IPS-18a (cell line): ENCODE results near the gene P3R3URF.
"Not testable (repeated sequence)": the region's sequence is repeated elsewhere in the genome, so short reads cannot be mapped to it uniquely, and the experiment has no call there.

Experiments
- H3K27ac ChIP-seq: one replicate; pipeline ENCODE4 v1.5.1; 2013; ENCODE audit warnings: low read length
- H3K27me3 ChIP-seq: one replicate; pipeline ENCODE4 v1.6.1; 2013; ENCODE audit warnings: mild to moderate bottlenecking, low read length; ENCODE audit not compliant: control insufficient read depth, insufficient read depth
- H3K36me3 ChIP-seq: one replicate; pipeline ENCODE4 v1.6.1; 2013; ENCODE audit warnings: low read depth, low read length; ENCODE audit not compliant: control insufficient read depth
- H3K4me1 ChIP-seq: one replicate; pipeline ENCODE4 v1.6.1; 2013; ENCODE audit warnings: low read depth, low read length; ENCODE audit not compliant: control insufficient read depth
- H3K4me3 ChIP-seq: one replicate; pipeline ENCODE4 v1.5.1; 2013; ENCODE audit warnings: low read length
- H3K9ac ChIP-seq: one replicate; pipeline ENCODE4 v1.6.1; 2013; ENCODE audit warnings: mild to moderate bottlenecking, low read length, moderate library complexity
- H3K9me3 ChIP-seq: one replicate; pipeline ENCODE4 v1.6.1; 2013; ENCODE audit warnings: low read depth, low read length; ENCODE audit not compliant: control insufficient read depth

Gene P3R3URF

GRCh38 chr1:46176211-46176865 is at the start of gene P3R3URF:
P3R3URF (minus strand) TSS chr1:46176488; CDS start chr1:46176471, 17 bp downstream.
- Histone ChIP-seq H3K4me3 (no peak within 1 kb of the TSS), H3K27ac (no peak within 1 kb of the TSS), H3K27me3 (peaks cover 2% of the 10 kb centered on the region), H3K4me1 (peaks cover 21% of the 10 kb centered on the region), H3K9ac (no peak within 1 kb of the TSS), H3K36me3 (no peaks in the 10 kb centered on the region), H3K9me3 (no peaks in the 10 kb centered on the region)

- Histone ChIP-seq H3K36me3 (no peaks in the 10 kb centered on the region), H3K4me1 (peaks cover 17% of the 10 kb centered on the region), H3K9ac (no peak overlapping the region), H3K4me3 (no peak overlapping the region), H3K27ac (no peak overlapping the region), H3K9me3 (no peaks in the 10 kb centered on the region), H3K27me3 (no peaks in the 10 kb centered on the region)
Observed at GRCh38 chr1:46224966-46225365, 48.7 kb upstream of the P3R3URF start.

DNA sequence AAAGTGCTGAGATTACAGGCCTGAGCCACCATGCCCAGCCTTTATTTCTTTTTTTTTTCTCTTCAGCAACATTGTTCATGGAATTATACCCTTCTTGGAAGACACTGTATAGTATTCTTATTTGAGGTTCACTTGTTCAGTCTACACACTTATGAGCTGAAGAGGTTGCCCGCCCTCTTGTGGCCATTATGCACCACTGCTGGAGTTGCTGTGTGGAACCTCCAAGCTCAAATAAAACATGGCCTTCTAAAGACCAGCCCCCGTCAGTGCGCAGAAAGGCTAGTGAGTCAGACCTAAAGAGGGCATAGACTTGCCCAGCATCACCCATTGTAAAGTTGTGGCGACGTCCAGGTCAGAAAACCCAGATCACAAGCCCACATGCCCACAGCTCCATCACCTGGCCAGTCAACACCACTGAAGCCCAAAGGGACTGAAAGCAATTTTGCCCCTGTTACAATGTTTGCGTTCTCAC is 47.2 kb upstream of the P3R3URF start:
- no peaks in the 10 kb centered on the region for H3K9me3 ChIP-seq
- H3K27ac ChIP-seq, result no peak overlapping the region
- H3K27me3 ChIP-seq, result no peaks in the 10 kb centered on the region
- H3K4me3 ChIP-seq, result no peak overlapping the region
- H3K9ac ChIP-seq, result no peak overlapping the region
- peaks cover 17% of the 10 kb centered on the region for H3K4me1 ChIP-seq
- H3K36me3 ChIP-seq, result no peaks in the 10 kb centered on the region

DNA sequence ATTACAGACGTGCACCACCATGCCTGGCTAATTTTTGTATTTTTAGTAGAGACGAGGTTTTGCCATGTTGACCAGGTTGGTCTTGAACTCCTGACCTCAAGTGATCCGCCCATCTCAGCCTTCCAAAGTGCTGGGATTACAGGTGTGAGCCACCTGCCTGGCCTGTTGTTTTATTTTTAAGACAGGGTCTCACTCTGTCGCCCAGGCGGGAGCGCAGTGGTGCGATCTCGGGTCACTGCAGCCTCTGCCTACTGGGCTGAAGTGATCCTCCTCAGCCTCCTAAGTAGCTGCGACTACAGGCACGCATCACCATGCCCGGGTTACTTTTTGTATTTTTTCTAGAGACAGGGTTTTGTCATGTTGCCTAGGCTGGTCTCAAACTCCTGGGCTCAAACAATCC is 46.8 kb upstream of the P3R3URF start:
- peaks cover 17% of the 10 kb centered on the region for H3K4me1 ChIP-seq
- not testable (repeated sequence) for H3K27ac ChIP-seq, H3K9ac ChIP-seq, H3K4me3 ChIP-seq, H3K36me3 ChIP-seq, H3K27me3 ChIP-seq, H3K9me3 ChIP-seq

DNA sequence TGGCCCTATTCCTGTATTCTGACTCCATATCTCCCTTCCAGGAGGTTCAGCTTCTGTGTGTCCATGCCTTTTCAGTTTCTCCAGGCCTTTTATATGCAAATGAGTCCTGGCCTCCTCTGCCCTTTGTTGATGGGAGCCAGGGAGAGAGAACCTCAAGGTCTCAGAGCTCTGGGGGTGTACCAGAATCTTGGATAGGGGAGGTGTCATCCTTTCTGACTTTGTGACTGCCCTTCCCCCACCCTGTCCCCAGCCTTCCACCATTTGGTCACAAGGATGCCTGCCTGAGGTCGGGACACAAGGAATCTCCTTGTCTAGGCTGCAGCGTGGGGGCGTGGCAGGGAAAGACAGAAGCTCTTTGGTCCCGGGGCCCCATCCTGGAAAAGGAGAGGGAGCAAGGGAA is 45.5 kb upstream of the P3R3URF start:
- no peak overlapping the region for H3K9ac ChIP-seq

GRCh38 chr1:46220808-46221207 is 44.5 kb upstream of the P3R3URF start:
- Histone ChIP-seq H3K4me1 (peaks cover 17% of the 10 kb centered on the region), H3K27me3 (no peaks in the 10 kb centered on the region), H3K36me3 (no peaks in the 10 kb centered on the region), H3K27ac (no peak overlapping the region), H3K9ac (no peak overlapping the region), H3K9me3 (no peaks in the 10 kb centered on the region), H3K4me3 (no peak overlapping the region)

More for the DNA sequence above, 45.5 kb upstream of the P3R3URF start:
- H3K27ac ChIP-seq, result no peak overlapping the region
- H3K36me3 ChIP-seq, result no peaks in the 10 kb centered on the region
- peaks cover 17% of the 10 kb centered on the region for H3K4me1 ChIP-seq
- no peaks in the 10 kb centered on the region for H3K9me3 ChIP-seq
- H3K4me3 ChIP-seq, result no peak overlapping the region
- no peaks in the 10 kb centered on the region for H3K27me3 ChIP-seq

GRCh38 chr1:46219551-46220520 is 43.5 kb upstream of the P3R3URF start:
- Histone ChIP-seq H3K36me3 (no peaks in the 10 kb centered on the region), H3K9ac (no peak overlapping the region), H3K9me3 (no peaks in the 10 kb centered on the region), H3K27me3 (no peaks in the 10 kb centered on the region), H3K4me1 (peaks cover 17% of the 10 kb centered on the region), H3K27ac (no peak overlapping the region), H3K4me3 (no peak overlapping the region)

DNA sequence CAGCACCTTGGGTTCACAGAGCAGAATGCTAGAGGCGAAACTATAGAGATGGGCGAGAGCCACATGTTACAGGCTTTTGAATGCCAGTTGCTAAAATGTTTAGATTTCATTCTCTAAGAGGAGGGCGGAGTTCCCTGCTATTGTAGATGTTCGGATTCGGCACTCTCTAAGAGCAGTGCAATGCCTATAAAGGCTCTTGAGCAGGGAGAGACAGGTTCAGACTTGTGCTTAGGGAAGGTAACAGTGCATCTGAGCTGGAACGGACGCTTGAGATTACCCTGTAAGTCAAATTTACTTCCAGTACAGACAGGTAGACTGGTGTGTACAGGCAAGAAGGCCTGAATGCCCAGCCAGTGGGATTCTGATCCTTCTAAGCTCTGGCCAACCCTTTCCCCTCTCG is 42.2 kb upstream of the P3R3URF start:
- Histone ChIP-seq H3K9me3 (no peaks in the 10 kb centered on the region), H3K9ac (no peak overlapping the region), H3K4me1 (peaks cover 12% of the 10 kb centered on the region), H3K4me3 (no peak overlapping the region), H3K27ac (no peak overlapping the region), H3K36me3 (no peaks in the 10 kb centered on the region), H3K27me3 (no peaks in the 10 kb centered on the region)

DNA sequence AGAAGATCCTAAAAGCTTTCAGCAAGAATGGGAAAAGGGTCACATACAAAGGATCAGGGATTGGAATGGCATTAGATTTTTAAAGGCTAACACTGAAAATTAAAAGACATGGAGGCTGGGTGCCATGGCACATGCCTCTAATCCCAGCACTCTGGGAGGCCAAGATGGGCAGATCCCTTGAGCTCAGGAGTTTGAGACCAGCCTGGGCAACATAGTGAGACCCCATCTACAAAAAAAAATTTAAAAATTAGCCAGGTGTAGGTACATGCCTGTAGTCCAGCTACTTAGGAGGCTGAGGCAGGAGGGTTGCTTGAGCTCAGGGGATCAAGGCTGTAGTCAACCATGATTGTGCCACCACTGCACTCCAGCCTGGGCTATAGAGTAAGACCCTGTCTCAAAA is 39.2 kb upstream of the P3R3URF start:
- H3K9me3 ChIP-seq, result no peaks in the 10 kb centered on the region

GRCh38 chr1:46211051-46211450 is 34.8 kb upstream of the P3R3URF start:
- H3K9ac ChIP-seq, result no peak overlapping the region
- H3K9me3 ChIP-seq, result no peaks in the 10 kb centered on the region
- no peak overlapping the region for H3K4me3 ChIP-seq
- H3K27me3 ChIP-seq, result no peaks in the 10 kb centered on the region
- H3K36me3 ChIP-seq, result no peaks in the 10 kb centered on the region
- no peak overlapping the region for H3K27ac ChIP-seq
- no peaks in the 10 kb centered on the region for H3K4me1 ChIP-seq

More for the DNA sequence above, 39.2 kb upstream of the P3R3URF start:
- Histone ChIP-seq H3K36me3 (no peaks in the 10 kb centered on the region), H3K4me3 (no peak overlapping the region), H3K27ac (no peak overlapping the region), H3K27me3 (no peaks in the 10 kb centered on the region), H3K4me1 (no peaks in the 10 kb centered on the region), H3K9ac (no peak overlapping the region)

DNA sequence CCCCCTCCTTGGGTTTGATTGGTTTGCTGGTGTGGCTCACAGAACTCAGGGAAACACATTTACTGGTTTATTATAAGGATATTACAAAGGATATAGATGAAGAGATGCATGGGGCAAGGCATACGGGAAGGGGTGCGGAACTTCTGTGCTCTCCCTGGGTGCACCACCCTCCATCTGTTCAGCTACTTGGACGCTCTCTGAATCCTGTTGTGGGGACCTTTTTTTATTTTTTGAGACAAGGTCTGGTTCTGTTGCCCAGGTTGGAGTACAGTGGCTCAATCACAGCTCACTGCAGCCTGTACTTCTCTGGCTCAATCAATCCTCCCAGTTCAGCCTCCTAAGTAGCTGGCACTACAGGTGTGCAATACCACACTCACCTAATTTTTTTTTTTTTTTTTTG is 34.3 kb upstream of the P3R3URF start:
- Histone ChIP-seq H3K4me3 (no peak overlapping the region), H3K9ac (no peak overlapping the region)

More for the DNA sequence above, 34.3 kb upstream of the P3R3URF start:
- no peaks in the 10 kb centered on the region for H3K9me3 ChIP-seq
- no peak overlapping the region for H3K27ac ChIP-seq
- H3K4me1 ChIP-seq, result no peaks in the 10 kb centered on the region
- no peaks in the 10 kb centered on the region for H3K27me3 ChIP-seq
- H3K36me3 ChIP-seq, result no peaks in the 10 kb centered on the region
